GM12801 (cell line): ENCODE data around the gene EHMT2.

ENCODE experiments used
- CTCF ChIP-seq: IDR thresholded peaks from one replicate; pipeline ENCODE4 v1.5.1; 2011; ENCODE audit warnings: control low read depth; ENCODE audit not compliant: insufficient read length; ENCODE audit errors: extremely low read depth

EHMT2 gene

GRCh38 chr6:31935823-31936222 is 38.3 kb upstream of the EHMT2 start:
- no peak for TF ChIP-seq CTCF

- TF ChIP-seq CTCF = no peak
Observed at GRCh38 chr6:31935021-31935420, 37.5 kb upstream of the EHMT2 start.

- no peak for TF ChIP-seq CTCF
Observed at GRCh38 chr6:31933537-31933936, 36.0 kb upstream of the EHMT2 start.

- no peak for TF ChIP-seq CTCF
Observed at GRCh38 chr6:31930962-31931361, 33.5 kb upstream of the EHMT2 start.

- no peak for TF ChIP-seq CTCF
Observed at GRCh38 chr6:31928672-31928939, 31.1 kb upstream of the EHMT2 start.

- TF ChIP-seq CTCF = no peak
Observed at GRCh38 chr6:31927863-31928671, 30.6 kb upstream of the EHMT2 start.

GRCh38 chr6:31927242-31927862 is 29.9 kb upstream of the EHMT2 start, which contains the start of gene C2:
C2 (plus strand) TSS chr6:31927717; CDS start chr6:31927753, 36 bp downstream.
- no peak for TF ChIP-seq CTCF
